IMR-90 (cell line): ENCODE results near the gene ABR.

Experiments
- CHD1 ChIP-seq: IDR thresholded peaks from 2 replicates; pipeline ENCODE4 v1.6.1; 2012; ENCODE audit warnings: low read depth, low read length, improper control_type of control experiment
- MXI1 ChIP-seq: IDR thresholded peaks from 2 replicates; pipeline ENCODE4 v1.6.1; 2012; ENCODE audit warnings: low read depth, mild to moderate bottlenecking, low read length, moderate library complexity, borderline replicate concordance
- POLR2A ChIP-seq: IDR thresholded peaks from 2 replicates; pipeline ENCODE4 v1.6.1; 2012; ENCODE audit warnings: mild to moderate bottlenecking, low read depth, low read length
- TF ChIP-seq, protein P1 (sequence below): conservative IDR thresholded peaks from 2 replicates; pipeline ENCODE4 v1.5.1; 2012; ENCODE audit warnings: mild to moderate bottlenecking, low read depth, low read length, improper control_type of control experiment

DNA sequence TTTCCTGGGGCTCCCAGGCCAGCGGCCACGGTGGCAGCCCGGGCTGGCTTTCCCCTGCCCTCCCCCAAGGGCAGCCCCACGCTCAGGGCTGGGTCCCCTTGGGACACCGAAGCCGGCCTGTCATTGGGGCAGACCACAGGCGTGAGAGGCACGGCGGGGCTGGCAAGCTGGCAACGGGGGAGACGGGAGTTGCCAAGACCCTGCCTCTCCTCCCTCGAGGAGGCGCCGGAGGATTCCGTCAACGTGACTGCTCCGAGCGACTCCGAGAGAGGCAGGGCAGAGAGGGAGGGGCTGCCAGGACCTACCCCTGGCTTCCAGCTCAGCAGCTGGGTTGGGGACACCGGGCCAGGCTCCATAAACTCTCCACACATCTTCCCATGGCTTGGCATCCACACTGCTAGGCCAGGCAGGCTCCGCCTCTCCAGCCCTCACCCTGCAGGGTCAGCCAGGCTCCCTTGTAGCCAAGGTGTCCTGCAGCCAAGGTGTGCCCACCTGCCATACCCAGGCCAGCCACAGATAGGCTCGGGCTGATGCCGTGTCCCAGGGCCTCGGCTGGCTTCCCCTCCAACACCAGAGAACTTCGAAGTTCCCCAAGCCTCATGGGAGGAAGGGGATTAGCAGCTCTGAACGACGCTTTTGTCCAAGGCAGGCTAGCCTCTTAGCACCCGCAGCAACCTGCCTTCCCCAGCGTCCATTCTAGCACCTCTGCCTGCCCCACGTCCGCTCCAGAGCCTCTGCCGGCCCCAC, 157.3 kb downstream of the ABR start:
- TF ChIP-seq POLR2A (no peak), MXI1 (no peak), CHD1 (no peak)
- TF ChIP-seq, protein P1, sequence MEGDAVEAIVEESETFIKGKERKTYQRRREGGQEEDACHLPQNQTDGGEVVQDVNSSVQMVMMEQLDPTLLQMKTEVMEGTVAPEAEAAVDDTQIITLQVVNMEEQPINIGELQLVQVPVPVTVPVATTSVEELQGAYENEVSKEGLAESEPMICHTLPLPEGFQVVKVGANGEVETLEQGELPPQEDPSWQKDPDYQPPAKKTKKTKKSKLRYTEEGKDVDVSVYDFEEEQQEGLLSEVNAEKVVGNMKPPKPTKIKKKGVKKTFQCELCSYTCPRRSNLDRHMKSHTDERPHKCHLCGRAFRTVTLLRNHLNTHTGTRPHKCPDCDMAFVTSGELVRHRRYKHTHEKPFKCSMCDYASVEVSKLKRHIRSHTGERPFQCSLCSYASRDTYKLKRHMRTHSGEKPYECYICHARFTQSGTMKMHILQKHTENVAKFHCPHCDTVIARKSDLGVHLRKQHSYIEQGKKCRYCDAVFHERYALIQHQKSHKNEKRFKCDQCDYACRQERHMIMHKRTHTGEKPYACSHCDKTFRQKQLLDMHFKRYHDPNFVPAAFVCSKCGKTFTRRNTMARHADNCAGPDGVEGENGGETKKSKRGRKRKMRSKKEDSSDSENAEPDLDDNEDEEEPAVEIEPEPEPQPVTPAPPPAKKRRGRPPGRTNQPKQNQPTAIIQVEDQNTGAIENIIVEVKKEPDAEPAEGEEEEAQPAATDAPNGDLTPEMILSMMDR = no peak
